Neuron (in vitro differentiated cells): ENCODE results near the gene RFX1.

Experiments used
- H2AFZ ChIP-seq: one replicate; pipeline ENCODE4 v1.6.1; 2013; ENCODE audit warnings: low read depth, mild to moderate bottlenecking, inconsistent platforms, low read length, moderate library complexity
- H3K27me3 ChIP-seq: one replicate; pipeline ENCODE4 v1.6.1; 2013; ENCODE audit warnings: low read length; ENCODE audit not compliant: insufficient read depth
- H3K36me3 ChIP-seq: one replicate; pipeline ENCODE4 v1.6.1; 2013; ENCODE audit warnings: low read length; ENCODE audit not compliant: insufficient read depth
- H3K4me1 ChIP-seq: one replicate; pipeline ENCODE4 v1.6.1; 2013; ENCODE audit warnings: low read length; ENCODE audit not compliant: insufficient read depth
- H3K4me3 ChIP-seq: 2 replicates; pipeline ENCODE4 v1.5.1; 2013; ENCODE audit warnings: mild to moderate bottlenecking, low read length, moderate library complexity
- H3K9me3 ChIP-seq: one replicate; pipeline ENCODE4 v1.6.1; 2013; ENCODE audit warnings: low read length

Gene RFX1

GRCh38 chr19:13964776-13965175, 41.3 kb downstream of the RFX1 start:
- peaks cover 59% of the 10 kb centered on the region for H3K36me3 ChIP-seq
- H3K9me3 ChIP-seq: no peaks in the 10 kb centered on the region
- H3K27me3 ChIP-seq: no peaks in the 10 kb centered on the region
- no peak overlapping the region for H2AFZ ChIP-seq
- H3K4me1 ChIP-seq: no peaks in the 10 kb centered on the region
- H3K4me3 ChIP-seq: no peak overlapping the region

GRCh38 chr19:13963603-13964105, 42.5 kb downstream of the RFX1 start:
- Histone ChIP-seq H3K4me1 (no peaks in the 10 kb centered on the region), H3K27me3 (no peaks in the 10 kb centered on the region), H3K36me3 (peaks cover 63% of the 10 kb centered on the region), H2AFZ (no peak overlapping the region), H3K9me3 (no peaks in the 10 kb centered on the region), H3K4me3 (no peak overlapping the region)

GRCh38 chr19:13962699-13963602, 43.2 kb downstream of the RFX1 start:
- Histone ChIP-seq H3K4me1 (no peaks in the 10 kb centered on the region), H3K9me3 (no peaks in the 10 kb centered on the region), H3K4me3 (no peak overlapping the region), H3K36me3 (peaks cover 62% of the 10 kb centered on the region), H3K27me3 (no peaks in the 10 kb centered on the region), H2AFZ (no peak overlapping the region)

GRCh38 chr19:13961826-13962698, 44.1 kb downstream of the RFX1 start:
- no peak overlapping the region for H3K4me3 ChIP-seq
- H3K4me1 ChIP-seq: no peaks in the 10 kb centered on the region
- H3K9me3 ChIP-seq: no peaks in the 10 kb centered on the region
- no peaks in the 10 kb centered on the region for H3K27me3 ChIP-seq
- peaks cover 70% of the 10 kb centered on the region for H3K36me3 ChIP-seq
- no peak overlapping the region for H2AFZ ChIP-seq

GRCh38 chr19:13960863-13961784, 45.0 kb downstream of the RFX1 start:
- H3K27me3 ChIP-seq: no peaks in the 10 kb centered on the region
- no peak overlapping the region for H3K4me3 ChIP-seq
- no peaks in the 10 kb centered on the region for H3K4me1 ChIP-seq
- no peak overlapping the region for H2AFZ ChIP-seq
- H3K9me3 ChIP-seq: no peaks in the 10 kb centered on the region
- peaks cover 70% of the 10 kb centered on the region for H3K36me3 ChIP-seq

GRCh38 chr19:13959962-13960862, 45.9 kb downstream of the RFX1 start:
- Histone ChIP-seq H2AFZ (no peak overlapping the region), H3K36me3 (peaks cover 70% of the 10 kb centered on the region), H3K4me1 (no peaks in the 10 kb centered on the region), H3K4me3 (no peak overlapping the region), H3K27me3 (no peaks in the 10 kb centered on the region), H3K9me3 (no peaks in the 10 kb centered on the region)

- Histone ChIP-seq H2AFZ (no peak overlapping the region), H3K27me3 (no peaks in the 10 kb centered on the region), H3K9me3 (no peaks in the 10 kb centered on the region), H3K4me1 (no peaks in the 10 kb centered on the region), H3K4me3 (no peak overlapping the region), H3K36me3 (peaks cover 70% of the 10 kb centered on the region)
Measured at GRCh38 chr19:13959141-13959961, 46.8 kb downstream of the RFX1 start.

GRCh38 chr19:13958043-13958442, 48.1 kb downstream of the RFX1 start:
- Histone ChIP-seq H3K36me3 (peaks cover 69% of the 10 kb centered on the region), H3K27me3 (no peaks in the 10 kb centered on the region), H3K4me3 (no peak overlapping the region), H3K4me1 (peaks cover 7% of the 10 kb centered on the region), H3K9me3 (no peaks in the 10 kb centered on the region), H2AFZ (no peak overlapping the region)

- Histone ChIP-seq H2AFZ (no peak overlapping the region), H3K4me1 (peaks cover 7% of the 10 kb centered on the region), H3K9me3 (no peaks in the 10 kb centered on the region), H3K27me3 (no peaks in the 10 kb centered on the region), H3K36me3 (peaks cover 66% of the 10 kb centered on the region), H3K4me3 (no peak overlapping the region)
Measured at GRCh38 chr19:13957051-13957450, 49.1 kb downstream of the RFX1 start.

GRCh38 chr19:13956365-13956744, 49.8 kb downstream of the RFX1 start:
- Histone ChIP-seq H3K27me3 (no peaks in the 10 kb centered on the region), H3K36me3 (peaks cover 66% of the 10 kb centered on the region), H3K4me3 (no peak overlapping the region), H2AFZ (no peak overlapping the region), H3K4me1 (peaks cover 7% of the 10 kb centered on the region), H3K9me3 (no peaks in the 10 kb centered on the region)

- H2AFZ ChIP-seq: no peak overlapping the region
- H3K27me3 ChIP-seq: no peaks in the 10 kb centered on the region
- H3K4me3 ChIP-seq: no peak overlapping the region
- H3K9me3 ChIP-seq: no peaks in the 10 kb centered on the region
- H3K4me1 ChIP-seq: peaks cover 7% of the 10 kb centered on the region
- peaks cover 64% of the 10 kb centered on the region for H3K36me3 ChIP-seq
Measured at GRCh38 chr19:13955662-13956364, 50.3 kb downstream of the RFX1 start.
